ENCODE measurements around the gene ITPKB.

The ITPKB gene

GRCh38 chr1:226741009-226741408 is 1.9 kb upstream of the ITPKB start:
- no peak for DNase-seq (ENCODE audit: low read depth)
- no peak for TF ChIP-seq CTCF (IDR thresholded peaks at IDR 0.05; ENCODE audit: low read depth, low read length)
- no peak for TF ChIP-seq POLR2A (IDR thresholded peaks at IDR 0.05; ENCODE audit: extremely low read depth, insufficient read length)
- no peak for TF ChIP-seq MAX (IDR thresholded peaks at IDR 0.05; ENCODE audit: low read depth, low read length)
- no peak for TF ChIP-seq MYC (IDR thresholded peaks at IDR 0.05; ENCODE audit: low read depth, low read length)
- no peak overlapping the region for H3K4me3 ChIP-seq (ENCODE audit: low read depth, low read length)

- H3K4me3 ChIP-seq (ENCODE audit: low read depth, low read length) = peak overlapping the region; percentile 86
- no peak for TF ChIP-seq POLR2A (IDR thresholded peaks at IDR 0.05; ENCODE audit: extremely low read depth, insufficient read length)
- TF ChIP-seq MAX (IDR thresholded peaks at IDR 0.05; ENCODE audit: low read depth, low read length) = no peak
- TF ChIP-seq CTCF (IDR thresholded peaks at IDR 0.05; ENCODE audit: low read depth, low read length) = no peak
- TF ChIP-seq MYC (IDR thresholded peaks at IDR 0.05; ENCODE audit: low read depth, low read length) = no peak
- peak; percentile 13 for DNase-seq (ENCODE audit: low read depth)
Observed at GRCh38 chr1:226739696-226740065, 599 bp upstream of the ITPKB start.

GRCh38 chr1:226738421-226738994 is 574 bp downstream of the ITPKB start:
- peak; percentile 74 for DNase-seq (ENCODE audit: low read depth)
- TF ChIP-seq MYC (IDR thresholded peaks at IDR 0.05; ENCODE audit: low read depth, low read length) (no peak; the same call in 1 of the 2 replicates), MAX (IDR thresholded peaks at IDR 0.05; ENCODE audit: low read depth, low read length) (no peak), POLR2A (IDR thresholded peaks at IDR 0.05; ENCODE audit: extremely low read depth, insufficient read length) (no peak), CTCF (IDR thresholded peaks at IDR 0.05; ENCODE audit: low read depth, low read length) (no peak)
- H3K4me3 ChIP-seq (ENCODE audit: low read depth, low read length) = peak overlapping the region; percentile 86

- H3K4me3 ChIP-seq (ENCODE audit: low read depth, low read length) = peak overlapping the region; percentile 86
- peak; percentile 19; the same call in 1 of the 2 replicates for TF ChIP-seq MYC (IDR thresholded peaks at IDR 0.05; ENCODE audit: low read depth, low read length)
- peak; percentile 24; the same call in 1 of the 2 replicates for TF ChIP-seq MAX (IDR thresholded peaks at IDR 0.05; ENCODE audit: low read depth, low read length)
- TF ChIP-seq POLR2A (IDR thresholded peaks at IDR 0.05; ENCODE audit: extremely low read depth, insufficient read length) = no peak
- no peak for TF ChIP-seq CTCF (IDR thresholded peaks at IDR 0.05; ENCODE audit: low read depth, low read length)
- DNase-seq (ENCODE audit: low read depth) = peak; percentile 68
Observed at GRCh38 chr1:226737819-226738420, 1.2 kb downstream of the ITPKB start.

GRCh38 chr1:226736908-226737818 is 1.9 kb downstream of the ITPKB start:
- peak overlapping the region; percentile 86 for H3K4me3 ChIP-seq (ENCODE audit: low read depth, low read length)
- peak; percentile 46 for DNase-seq (ENCODE audit: low read depth)
- no peak for TF ChIP-seq CTCF (IDR thresholded peaks at IDR 0.05; ENCODE audit: low read depth, low read length)
- TF ChIP-seq MAX (IDR thresholded peaks at IDR 0.05; ENCODE audit: low read depth, low read length) = no peak
- TF ChIP-seq POLR2A (IDR thresholded peaks at IDR 0.05; ENCODE audit: extremely low read depth, insufficient read length) = no peak
- no peak for TF ChIP-seq MYC (IDR thresholded peaks at IDR 0.05; ENCODE audit: low read depth, low read length)
